Measurements from ENCODE around the gene CSMD2.

DNA sequence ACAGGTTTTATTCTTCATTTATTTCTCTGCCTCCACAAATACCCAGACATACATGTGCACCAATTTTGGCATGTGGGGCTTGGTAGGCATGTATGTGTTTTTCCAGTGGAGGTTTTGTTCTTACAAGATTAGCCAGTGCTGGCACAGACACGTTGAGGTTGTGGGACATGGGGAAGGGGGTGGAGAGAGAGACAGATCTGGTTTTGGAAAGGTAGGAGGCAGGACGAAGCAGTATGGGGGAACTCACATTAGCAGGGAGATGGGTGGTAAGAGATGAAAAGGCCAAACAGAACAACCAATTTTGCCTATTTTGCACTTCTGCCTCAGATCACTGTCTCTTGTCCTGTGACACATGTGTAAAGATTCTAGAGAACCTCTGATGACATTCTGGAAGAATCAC, 467.2 kb downstream of the CSMD2 start:
- TF ChIP-seq CTCF (conservative IDR thresholded peaks at IDR 0.05; ENCODE audit: low read length) (no peak), EZH2phosphoT487 (IDR thresholded peaks at IDR 0.05; ENCODE audit: borderline replicate concordance) (no peak)
